Pons (tissue), 1 donor: ENCODE results near the gene SLC38A10.

Experiments
- DNase-seq: peaks from one replicate; pipeline ENCODE4 v3.0.0-alpha.2; 2016; ENCODE audit warnings: low spot score

SLC38A10 gene

DNA sequence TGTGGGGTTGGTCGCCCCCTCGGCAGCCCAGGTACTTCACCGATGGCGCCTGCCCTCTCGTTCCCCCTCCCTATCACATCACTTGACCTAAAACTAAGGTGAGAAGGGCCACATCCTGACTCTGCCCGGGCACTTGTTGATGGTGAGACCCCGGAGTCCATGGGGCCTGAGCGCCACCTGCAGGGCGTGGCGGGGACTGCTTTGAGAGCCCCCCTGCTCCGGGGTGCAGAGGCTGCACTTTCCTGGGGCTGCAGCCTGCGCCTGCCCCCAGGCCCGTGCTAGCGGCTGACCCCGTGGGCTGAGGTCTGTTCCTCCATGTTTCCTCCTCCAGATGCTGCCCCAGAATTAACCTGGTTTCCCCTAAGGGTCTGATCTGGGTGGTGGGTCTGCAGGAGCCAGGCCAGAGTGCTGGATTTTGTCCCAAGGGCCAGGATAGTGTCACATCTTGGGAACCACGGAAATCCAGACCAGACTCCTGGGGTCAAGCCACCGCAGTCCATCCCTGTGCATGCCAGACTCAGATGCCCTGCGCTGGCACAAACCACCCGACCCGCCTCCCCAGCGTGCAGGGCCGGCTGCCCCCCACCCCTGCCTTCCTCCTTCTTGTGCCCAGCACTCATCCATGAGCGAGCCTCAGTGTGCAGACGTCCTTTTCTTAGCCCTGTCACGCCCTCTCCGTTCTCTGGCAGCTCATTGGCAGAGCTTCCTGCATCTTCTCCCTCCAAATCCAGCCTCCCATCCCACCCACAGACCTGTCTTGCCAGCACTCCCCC lies 53.3 kb downstream of the SLC38A10 start:
- DNase-seq, result no peak

DNA sequence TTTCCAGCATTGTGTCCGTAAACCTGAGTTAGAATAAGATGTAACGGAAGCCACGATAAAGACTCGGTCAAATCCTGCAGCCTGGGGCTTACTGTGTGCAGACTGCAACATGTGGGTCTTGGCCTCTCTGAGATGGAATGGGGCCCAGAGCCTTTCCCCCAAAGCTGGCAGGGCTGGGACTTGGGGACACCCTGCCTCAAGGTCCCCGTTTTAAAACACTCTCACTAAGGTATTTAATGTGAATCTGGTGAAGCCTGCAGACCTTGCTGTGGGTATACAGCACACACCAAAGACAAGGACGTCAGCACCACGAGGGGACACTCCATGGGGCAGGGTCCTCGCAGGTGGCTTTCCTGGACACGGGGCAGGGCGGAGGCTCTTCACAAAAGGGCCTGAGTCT lies 53.9 kb downstream of the SLC38A10 start:
- no peak for DNase-seq

DNA sequence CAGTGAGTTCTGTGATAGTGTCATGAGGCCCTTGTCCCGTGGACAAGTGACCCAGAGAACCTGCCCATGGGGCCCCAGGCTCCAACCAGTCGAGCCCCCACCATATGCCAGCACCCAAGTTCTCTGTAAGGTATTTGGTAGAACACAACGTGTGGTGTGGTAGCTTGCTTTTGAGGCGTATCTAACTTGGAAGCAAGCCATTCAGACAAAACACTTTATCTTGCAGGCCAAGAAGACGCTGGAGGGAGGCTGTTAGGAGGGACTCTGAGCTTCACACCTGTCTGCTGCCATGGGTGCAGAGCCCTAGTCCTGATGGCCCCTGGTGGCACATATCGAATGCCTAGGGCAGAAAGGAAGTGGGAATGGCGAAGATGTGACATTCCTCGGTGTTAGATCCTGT lies 54.3 kb downstream of the SLC38A10 start:
- DNase-seq, result no peak

DNA sequence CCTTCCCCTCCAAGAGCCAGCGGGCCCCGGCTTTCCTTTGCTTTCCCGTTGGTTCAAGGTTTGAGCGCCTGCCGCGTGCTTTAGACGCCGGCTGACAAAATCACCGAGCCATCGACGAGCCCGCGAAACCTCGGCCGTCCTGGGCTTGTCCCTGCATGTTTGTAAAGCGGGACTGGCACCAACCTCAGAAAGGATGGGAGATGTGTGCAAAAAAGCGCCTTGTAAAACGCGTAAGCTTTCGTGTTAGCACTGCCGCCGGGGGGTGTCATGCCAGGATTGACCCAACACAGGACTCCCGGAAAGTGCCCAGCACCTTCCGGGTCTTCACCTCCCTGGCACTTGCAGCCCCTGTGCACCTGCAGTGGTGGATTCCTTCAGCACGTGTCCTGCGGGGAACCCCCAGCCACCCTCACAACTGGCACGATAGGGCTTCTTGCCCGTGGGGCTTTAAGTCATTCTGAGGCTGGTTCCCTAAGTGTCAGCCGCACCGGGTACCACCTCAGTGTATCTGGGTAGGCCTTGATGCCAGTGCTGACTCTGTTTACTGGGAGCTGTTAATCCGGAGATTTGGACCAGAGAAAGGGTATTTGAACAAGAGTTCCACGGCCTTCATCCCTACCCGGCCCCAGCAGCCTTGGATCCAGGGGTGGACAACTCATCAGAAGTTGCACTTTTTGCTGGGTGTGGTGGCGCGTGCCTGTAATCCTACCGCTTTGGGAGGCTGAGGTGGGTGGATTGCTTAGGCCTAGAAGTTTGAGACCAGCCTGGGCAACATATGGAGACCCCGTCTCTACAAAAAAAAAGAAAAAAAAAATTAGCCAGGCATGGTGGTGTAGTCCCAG lies 55.2 kb downstream of the SLC38A10 start:
- DNase-seq, result no peak

DNA sequence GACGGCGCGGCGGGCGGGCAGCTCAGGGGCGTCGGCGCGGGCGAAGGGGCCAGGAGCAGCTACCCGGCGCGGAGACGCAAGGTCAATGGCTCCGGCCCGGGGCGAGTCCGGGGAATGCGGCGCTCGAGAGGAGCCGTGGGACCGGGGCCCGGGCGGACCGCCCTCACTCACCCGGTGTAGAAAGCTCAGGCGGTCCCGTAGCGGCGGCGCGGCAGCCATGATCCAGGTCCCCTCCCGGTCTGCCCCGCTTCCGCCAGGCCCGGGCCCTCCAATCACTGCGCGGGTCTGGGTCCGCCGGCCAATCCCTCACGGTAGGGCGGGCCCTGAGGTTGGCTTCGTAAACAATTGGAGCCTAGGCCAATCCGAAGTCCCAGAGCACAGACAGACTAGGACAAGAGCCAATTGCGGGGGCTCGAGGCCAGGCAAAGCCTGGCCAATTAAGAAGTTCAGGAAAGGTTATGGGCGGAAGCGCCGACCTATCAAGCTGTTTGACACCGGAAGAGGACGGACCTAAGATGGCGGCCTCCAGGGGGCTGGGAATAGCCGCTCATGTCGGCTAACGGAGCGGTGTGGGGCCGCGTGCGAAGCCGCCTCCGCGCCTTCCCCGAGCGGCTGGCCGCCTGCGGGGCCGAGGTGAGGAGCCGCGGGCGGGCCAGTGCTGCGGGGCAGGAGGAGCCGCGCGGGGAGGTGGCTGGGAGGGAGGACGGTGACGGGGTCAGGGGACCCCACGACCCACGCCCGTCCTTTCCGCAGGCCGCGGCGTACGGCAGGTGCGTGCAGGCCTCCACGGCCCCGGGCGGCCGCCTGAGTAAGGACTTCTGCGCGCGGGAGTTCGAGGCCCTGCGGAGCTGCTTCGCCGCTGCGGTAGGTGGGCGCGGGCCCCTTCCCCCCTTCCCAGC lies 56.0 kb downstream of the SLC38A10 start, which contains the start of the genes NDUFAF8 and TEPSIN:
Gene NDUFAF8, plus strand, starts transcription at position 504 of the 899 bp plus-strand sequence. Its CDS starts 46 bp downstream, at position 550.
Gene TEPSIN, minus strand, starts transcription at position 241 of the 899 bp plus-strand sequence. Its CDS starts 22 bp downstream, at position 219.
- DNase-seq, result peak; percentile 100

DNA sequence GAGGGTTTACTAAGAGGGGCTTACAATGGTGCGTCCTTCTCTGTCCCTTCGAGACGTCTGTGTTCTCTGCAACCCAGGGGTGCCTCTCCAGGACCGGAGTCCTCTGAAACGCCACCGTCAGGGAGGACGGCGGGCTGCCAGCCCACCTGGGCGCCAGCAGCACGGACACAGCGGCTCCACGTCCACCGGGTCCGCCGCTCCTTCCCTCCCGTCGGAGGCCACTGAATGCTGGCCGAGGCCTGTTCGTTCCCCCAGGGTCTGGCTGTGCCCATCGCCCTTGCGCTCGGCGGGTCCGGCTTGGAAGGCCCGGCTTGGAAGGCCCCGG lies 56.7 kb downstream of the SLC38A10 start:
- no peak for DNase-seq

DNA sequence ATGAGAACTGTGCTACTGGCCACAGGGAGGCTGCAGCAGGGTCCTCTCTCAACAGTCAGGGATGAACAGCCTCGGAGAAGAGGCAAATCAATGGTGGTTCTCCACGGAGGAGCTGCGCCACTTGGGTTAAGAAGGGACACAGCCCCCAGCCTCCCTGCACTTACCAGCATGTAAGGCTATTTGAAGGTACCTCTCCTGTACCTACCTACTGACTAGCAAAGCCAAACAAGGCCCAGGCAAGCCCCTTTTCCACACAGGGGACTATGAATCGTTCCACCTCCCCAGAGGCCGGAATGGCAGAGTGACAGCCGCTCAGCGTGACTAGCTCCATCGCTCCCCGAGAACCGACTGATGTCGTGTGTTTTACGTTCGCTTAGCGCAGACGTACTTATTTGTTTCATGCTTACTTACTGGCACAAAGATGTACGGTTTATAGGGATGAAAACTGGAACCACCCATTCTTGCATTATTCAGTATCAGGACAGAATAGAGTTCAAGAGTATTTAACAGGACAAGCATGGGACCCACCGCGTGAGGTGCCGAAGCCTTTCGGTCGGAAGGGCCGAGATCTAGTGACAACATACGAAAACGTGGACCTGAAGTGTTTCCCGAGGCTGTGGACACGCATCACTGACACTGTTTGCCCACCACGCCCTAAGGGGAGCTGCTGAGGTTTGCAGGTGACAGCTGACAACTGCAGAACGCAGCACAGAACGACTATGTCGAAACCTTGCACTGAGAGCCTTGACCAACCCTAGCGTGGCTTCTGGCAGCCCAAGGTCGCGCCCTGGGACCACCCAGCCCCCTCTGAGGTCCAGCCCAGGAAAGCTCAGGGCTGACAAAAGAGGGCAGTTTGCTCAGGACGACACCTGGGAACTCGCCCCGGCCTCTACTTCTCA lies 57.3 kb downstream of the SLC38A10 start:
- DNase-seq, result no peak

DNA sequence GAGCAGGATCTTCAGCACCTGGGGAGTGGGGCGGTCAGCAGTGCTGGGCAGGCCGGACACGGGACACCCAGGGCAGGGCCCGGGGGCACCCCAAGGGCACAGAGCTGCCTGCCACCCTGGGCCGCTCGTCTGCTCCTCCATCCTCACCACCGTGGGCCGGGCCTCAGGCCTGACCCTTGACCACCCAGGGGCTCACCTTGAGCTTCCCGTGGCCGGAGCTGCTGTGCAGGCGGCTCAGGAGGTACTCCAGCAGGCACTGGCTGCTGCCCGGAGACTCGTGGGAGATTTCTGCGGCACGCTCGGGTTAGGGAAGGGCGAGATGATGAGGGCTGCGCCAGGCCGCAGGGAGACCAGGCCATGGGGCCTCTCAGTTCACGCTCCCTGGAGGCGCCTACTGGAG lies 58.3 kb downstream of the SLC38A10 start:
- no peak for DNase-seq

DNA sequence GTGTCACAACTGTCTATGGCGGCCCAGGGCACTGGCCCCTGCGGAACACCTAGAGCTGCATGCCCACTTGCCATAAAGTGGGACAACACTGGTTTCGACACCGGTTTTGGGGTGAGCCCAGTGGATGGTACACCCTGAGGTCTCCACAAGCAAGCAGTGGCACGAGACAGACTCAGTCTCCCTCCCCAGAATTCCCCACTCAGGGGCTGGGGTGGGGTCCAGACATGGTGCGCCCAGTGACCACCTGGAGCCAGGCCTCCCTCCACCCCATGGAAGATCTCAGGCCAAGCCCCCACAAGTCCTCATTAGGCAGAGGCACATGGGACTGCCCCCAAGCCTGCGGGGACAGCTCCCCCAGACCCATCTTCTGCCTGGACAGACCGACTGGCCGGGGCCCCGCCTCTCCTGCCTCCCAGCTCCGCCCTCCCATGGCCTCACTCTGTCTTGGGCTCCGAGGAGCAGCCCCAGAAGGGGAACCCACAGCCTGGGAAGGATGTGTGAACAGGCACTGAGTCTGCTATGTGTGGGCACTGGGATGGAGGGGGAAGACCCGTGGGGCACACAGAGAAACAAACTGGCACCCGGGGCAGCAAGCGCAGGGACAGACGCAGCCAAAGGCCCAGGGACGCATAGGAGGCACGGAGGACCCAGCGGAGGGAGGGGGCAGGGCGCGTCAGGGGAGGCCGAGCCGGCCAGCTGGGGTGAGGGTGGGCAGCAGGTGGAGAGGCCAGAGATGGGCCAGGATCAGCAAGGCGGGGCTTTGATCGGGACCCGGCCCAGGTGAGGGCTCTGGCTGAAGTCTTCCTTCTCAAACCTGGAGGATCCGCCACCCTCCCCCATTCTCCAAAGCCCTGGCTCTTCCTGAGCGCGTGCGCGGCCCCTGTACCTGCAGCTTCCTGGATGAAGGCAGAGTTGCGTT lies 59.0 kb downstream of the SLC38A10 start:
- no peak for DNase-seq

DNA sequence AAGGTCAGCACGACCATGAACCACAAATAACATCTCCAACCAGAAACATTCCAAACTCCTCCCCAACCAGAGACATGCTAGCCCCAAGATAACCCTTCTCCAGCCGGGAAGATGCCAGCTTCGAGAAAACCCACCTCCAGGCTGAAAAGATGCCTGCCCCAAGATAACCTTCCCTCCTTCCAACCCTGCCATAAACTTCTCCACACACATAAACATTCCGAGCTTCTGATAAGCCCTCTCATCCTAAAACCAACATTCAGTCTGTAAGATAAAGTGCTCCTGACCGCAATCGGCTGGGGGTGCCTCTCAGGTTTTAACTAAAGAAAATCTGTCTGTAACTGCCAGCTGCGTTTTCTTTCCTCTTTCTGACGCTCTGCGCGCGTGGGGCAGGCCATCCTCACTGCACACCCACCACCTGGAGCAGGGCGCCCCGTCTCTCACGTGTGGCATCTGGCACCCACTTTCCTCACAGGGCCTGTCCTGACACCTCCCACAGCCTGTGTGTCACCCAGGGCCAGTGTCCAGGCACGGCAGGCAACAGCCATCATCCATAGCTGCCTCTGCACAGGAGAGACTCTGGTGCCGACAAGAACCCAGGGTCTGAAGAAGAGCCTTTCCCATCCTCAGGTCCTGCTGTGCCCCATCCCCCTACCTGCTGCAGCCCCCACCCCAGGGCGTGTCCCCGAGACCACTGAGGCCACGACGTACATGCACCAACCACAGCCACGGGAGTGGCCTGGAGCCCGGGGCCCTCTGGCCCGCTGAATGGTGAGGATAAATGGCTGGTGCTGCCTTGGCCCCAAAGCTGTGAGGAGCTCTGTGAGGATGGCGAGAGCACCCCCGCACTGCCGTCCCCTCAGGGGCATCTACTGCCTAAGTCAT lies 59.9 kb downstream of the SLC38A10 start:
- DNase-seq, result no peak

DNA sequence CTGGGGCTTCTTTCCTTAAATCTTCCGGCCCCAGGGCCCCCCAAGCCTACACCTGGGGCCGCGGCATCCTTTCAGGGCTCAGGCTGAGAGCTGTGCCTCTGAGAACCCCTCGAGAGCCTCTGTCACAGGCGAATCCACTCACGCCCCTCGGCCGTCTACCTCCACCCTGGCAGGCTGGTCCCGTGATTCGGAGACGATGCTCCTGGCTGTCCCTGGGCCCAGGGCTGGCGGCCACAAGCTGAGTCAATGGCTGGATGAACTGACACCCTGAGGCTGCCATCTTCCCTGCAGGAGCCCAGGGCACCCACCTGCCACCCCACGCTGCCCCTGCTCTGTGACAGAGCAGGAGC lies 60.6 kb downstream of the SLC38A10 start:
- DNase-seq, result no peak

DNA sequence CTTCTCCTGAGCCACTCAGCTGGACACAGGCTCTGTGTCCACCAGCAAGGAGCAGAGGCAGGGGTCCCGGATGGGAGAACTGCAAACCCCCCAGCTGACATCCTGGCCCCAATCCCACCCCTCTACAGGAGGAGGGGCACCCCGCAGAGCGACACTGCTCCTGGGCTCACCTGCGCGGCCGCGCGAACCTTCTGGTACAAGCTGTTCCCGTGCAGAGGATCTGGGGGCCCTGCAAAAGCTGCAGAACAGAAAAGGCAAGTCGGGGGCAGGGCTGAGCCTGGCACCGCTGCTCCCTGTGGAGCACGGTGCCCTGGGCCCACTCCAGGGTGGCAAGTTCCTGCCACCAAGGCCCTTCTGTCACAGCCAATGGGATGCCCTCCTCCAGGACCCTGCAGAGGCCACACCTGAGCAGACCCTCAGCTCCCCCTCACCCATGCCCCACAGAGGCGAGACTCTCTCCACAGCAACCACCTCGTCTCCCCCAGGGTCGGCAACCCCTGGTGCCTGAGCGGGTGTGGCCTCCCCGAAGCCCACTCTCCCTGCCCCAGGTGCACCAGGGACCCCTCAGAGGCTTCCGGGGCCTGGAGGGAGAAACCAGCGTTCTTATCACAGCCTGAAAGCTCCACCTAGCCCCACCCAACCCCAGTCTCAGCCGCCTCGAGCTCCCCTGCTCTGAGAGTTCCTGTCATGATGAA lies 61.1 kb downstream of the SLC38A10 start:
- no peak for DNase-seq

DNA sequence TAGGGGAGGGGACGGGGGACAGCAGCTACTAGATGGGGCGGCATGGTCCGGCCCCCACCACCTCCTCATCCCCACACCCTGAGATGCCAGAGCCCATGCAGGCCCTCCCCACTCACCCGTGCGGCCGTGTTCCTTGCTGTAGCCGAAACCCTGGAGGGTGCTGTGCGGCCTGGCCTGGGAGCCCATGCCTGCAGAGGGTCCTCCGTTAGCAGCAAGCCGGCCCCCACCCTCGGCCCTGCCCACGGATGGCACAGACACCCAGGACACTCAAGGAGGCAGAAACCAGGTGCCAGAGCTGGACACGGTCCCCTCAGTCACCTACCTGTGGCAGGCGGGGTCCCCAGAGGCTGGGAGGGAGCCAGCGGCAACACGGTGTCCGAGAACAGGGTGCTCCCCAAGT lies 61.8 kb downstream of the SLC38A10 start:
- DNase-seq, result no peak

DNA sequence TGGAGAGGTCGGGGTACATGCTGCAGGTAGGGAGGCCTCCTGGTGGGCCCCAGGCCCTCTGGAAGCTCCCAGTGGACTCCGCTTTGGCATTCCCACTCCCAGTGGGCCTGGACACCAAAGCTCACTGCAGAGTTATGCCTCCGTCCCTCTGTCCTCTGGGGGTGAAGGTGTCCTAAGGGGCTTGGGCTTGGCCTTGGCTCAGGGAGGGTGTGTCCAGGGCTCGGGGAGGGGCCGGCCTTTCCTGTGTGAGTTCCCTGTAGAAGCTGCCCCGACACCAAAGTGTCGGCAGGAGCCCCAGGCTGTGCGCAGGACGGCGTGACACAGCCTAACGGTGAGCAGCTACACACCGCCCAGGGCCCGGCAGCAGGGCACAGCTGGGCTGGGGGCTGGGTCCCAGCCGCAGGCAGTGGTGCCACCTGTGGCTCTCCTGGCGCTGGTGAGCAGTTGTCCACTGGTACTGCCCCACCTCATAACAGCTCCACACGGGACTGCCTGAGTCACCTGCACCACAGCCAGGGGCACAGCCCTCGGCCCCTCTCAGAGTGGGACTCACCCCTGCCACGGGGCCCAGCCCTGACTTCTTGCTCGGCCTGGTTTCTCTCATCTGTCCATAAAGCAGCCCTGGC lies 62.4 kb downstream of the SLC38A10 start:
- DNase-seq, result no peak

DNA sequence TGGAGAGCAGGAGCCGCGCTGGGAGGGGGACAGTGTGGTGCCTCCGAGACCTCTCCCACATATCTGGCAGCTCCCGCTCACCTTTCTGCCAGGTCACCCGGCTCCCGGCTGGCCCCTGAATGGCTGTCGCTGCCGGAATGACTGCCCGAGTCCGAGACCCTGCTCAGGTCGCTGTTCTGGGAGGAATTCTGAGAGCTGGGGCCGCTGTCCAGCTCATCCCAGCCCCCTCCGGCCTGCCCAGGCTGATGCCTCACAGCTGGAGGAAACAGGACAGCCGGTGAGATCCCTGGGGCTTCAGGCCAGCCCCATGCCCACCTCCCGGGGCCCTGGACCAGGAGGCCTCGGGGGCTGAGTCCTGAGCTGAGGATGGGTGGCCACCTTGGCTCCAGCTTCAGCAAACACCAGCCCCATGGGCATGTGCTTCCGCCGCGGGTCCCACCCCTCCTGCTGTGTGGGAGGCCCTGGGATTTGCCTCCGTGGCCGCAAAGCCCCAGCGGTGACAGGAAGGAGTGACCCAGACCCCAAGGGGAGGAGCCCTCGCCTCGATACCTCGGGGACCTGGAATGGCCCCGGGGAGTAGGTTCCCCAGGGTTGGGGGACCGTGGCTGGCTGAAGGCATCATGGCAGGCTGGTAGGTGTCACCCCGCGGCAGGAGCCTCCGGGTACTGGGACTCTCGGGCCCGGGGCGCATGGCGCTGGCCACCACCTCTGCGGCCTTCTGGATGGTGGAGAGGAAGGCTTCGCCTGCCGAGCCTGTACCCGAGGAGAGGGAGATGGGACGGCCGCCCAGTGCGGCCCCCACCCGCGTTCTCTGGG lies 63.1 kb downstream of the SLC38A10 start:
- no peak for DNase-seq

DNA sequence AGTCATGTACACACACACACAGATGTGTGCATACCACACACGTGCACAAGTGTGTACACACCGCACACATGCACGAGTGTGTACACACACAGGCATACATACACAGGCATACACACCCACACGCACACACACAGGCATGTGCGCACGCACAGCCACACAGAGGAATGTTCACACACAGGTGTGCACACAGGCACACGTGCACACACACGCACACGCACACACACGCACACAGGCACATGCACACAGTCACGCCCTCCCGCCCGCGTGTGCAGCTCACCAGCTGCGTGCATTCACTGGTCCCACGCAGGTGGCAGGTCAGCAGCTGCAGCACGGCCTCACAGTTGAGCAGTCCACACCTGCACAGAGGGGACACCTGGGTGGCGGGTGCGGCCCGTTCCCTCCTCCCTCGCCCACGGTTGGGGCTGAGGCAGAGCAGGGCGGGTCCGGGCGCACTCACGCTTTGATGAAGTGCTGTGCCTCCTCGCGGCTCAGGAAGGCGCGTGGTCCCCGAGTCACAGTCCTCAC lies 63.9 kb downstream of the SLC38A10 start:
- DNase-seq, result no peak
